B cell (primary cell): Measurements from ENCODE around the gene REM2. TPM values are rescaled to one million over a fixed set of nuclear protein-coding genes. Genes with fewer than 3 reads are reported as not detected.

ENCODE experiments used
- ATAC-seq: fragments of 200-7000 bp; cut with Tn5 transposase; one replicate; pipeline ENCODE4 v1.10.0; 2021; ENCODE audit warnings: low read depth, mild to moderate bottlenecking, moderate number of reproducible peaks, moderate library complexity
- CTCF ChIA-PET: fragments of 350-600 bp; sonication (Branson Sonifier 250); formaldehyde crosslinking; loops from one replicate; lab custom pipeline; 2021; ENCODE audit warnings: antibody characterized with exemption, inconsistent platforms; lab: Charles Lee
- POLR2A ChIA-PET: fragments of 350-600 bp; sonication (Branson Sonifier 250); formaldehyde crosslinking; loops from one replicate; lab custom pipeline; 2021; ENCODE audit warnings: antibody characterized with exemption; lab: Charles Lee
- DNase-seq: peaks from one replicate; pipeline ENCODE4 v3.0.0; 2013
- H2AFZ ChIP-seq: 2 replicates; pipeline ENCODE4 v1.6.1; 2012; ENCODE audit warnings: mild to moderate bottlenecking, low read depth, low read length; ENCODE audit not compliant: insufficient read depth, poor library complexity, severe bottlenecking
- H3K27ac ChIP-seq, 2 donors: 1 replicate in 1 of 2; 2 replicates in 1 of 2; pipeline ENCODE4 v1.5.1; 2012 to 2013; ENCODE audit warnings: low read length in 2 of 2, mild to moderate bottlenecking in 2 of 2, moderate library complexity in 1 of 2
- H3K27me3 ChIP-seq, 4 experiments: fragments of 200-600 bp in 1 of 4; sonication (generic) in 1 of 4; replicated peaks in 1 of 4; 1 replicate in 2 of 4; 2 replicates in 2 of 4; pipeline versions ENCODE4 v1.6.1 to v1.7.0; 2013 to 2016; ENCODE audit warnings: low read length in 3 of 4, mild to moderate bottlenecking in 2 of 4, mixed read lengths in 1 of 4, moderate library complexity in 1 of 4; ENCODE audit not compliant: insufficient read depth in 4 of 4, control insufficient read depth in 3 of 4; ENCODE audit errors: control extremely low read depth in 1 of 4
- H3K36me3 ChIP-seq, 2 experiments: replicated peaks in 1 of 2; 1 replicate in 1 of 2; 2 replicates in 1 of 2; pipeline versions ENCODE4 v1.6.1 to v1.7.1; 2013; ENCODE audit warnings: low read length in 1 of 2; ENCODE audit not compliant: insufficient read depth in 2 of 2, control insufficient read depth in 1 of 2; ENCODE audit errors: control extremely low read depth in 1 of 2, extremely low read depth in 1 of 2
- H3K4me1 ChIP-seq, 2 donors: fragments of 200-600 bp in 1 of 2; sonication (generic) in 1 of 2; 1 replicate in 1 of 2; 2 replicates in 1 of 2; pipeline versions ENCODE4 v1.5.1 to v1.6.1; 2013 to 2017; ENCODE audit warnings: low read length in 2 of 2; ENCODE audit not compliant: control insufficient read depth in 2 of 2, insufficient read depth in 2 of 2
- H3K4me2 ChIP-seq: replicated peaks from 2 replicates; pipeline ENCODE3; 2012; ENCODE audit warnings: mild to moderate bottlenecking, low read depth, low read length; ENCODE audit not compliant: poor library complexity, severe bottlenecking
- H3K4me3 ChIP-seq, 5 experiments: fragments of 200-600 bp in 1 of 5; sonication (generic) in 1 of 5; 1 replicate in 3 of 5; 2 replicates in 2 of 5; pipeline versions ENCODE4 v1.5.1 to v1.7.0; 2011 to 2016; ENCODE audit warnings: low read length in 4 of 5, mild to moderate bottlenecking in 4 of 5, low read depth in 2 of 5, control low read depth in 1 of 5, moderate library complexity in 1 of 5; ENCODE audit not compliant: insufficient read depth in 1 of 5; ENCODE audit errors: control extremely low read depth in 1 of 5, extremely low read depth in 1 of 5
- H3K79me2 ChIP-seq: fragments of 200-600 bp; sonication (generic); one replicate; pipeline ENCODE4 v1.6.0; 2016; ENCODE audit warnings: low read length; ENCODE audit not compliant: control insufficient read depth, insufficient read depth
- H3K9ac ChIP-seq: fragments of 200-600 bp; sonication (generic); 2 replicates; pipeline ENCODE4 v1.6.1; 2017; ENCODE audit warnings: mild to moderate bottlenecking, low read length, moderate library complexity
- H3K9me3 ChIP-seq, 3 donors: one replicate each; pipeline versions ENCODE4 v1.6.1 to v1.7.1; 2013; ENCODE audit warnings: low read length in 2 of 3; ENCODE audit not compliant: control insufficient read depth in 2 of 3, insufficient read depth in 1 of 3; ENCODE audit errors: control extremely low read depth in 1 of 3
- H4K20me1 ChIP-seq: 2 replicates; pipeline ENCODE4 v1.6.0; 2012; ENCODE audit warnings: mild to moderate bottlenecking, low read length; ENCODE audit not compliant: insufficient read depth, control insufficient read depth, poor library complexity, severe bottlenecking
- H3K27ac Mint-ChIP-seq: one replicate; pipeline ENCODE4 v1.8.0; 2021; ENCODE audit warnings: mixed read lengths
- H3K27me3 Mint-ChIP-seq: one replicate; pipeline ENCODE4 v1.8.0; 2021; ENCODE audit warnings: mixed read lengths
- H3K4me1 Mint-ChIP-seq: one replicate; pipeline ENCODE4 v1.8.0; 2021; ENCODE audit warnings: mixed read lengths
- H3K4me3 Mint-ChIP-seq: one replicate; pipeline ENCODE4 v1.8.0; 2021; ENCODE audit warnings: mixed read lengths
- H3K9me3 Mint-ChIP-seq: one replicate; pipeline ENCODE4 v1.8.0; 2022; ENCODE audit warnings: mixed read lengths; ENCODE audit not compliant: insufficient read depth
- CTCF ChIP-seq: fragments of 200-600 bp; IDR thresholded peaks from one replicate; pipeline ENCODE4 v1.8.0; 2022; ENCODE audit warnings: antibody characterized with exemption, mild to moderate bottlenecking
- EZH2 ChIP-seq: IDR thresholded peaks from 2 replicates; pipeline ENCODE4 v1.6.1; 2012; ENCODE audit warnings: borderline replicate concordance, low read depth, mild to moderate bottlenecking, moderate library complexity, low read length; ENCODE audit not compliant: insufficient read depth, poor library complexity, severe bottlenecking
- WGBS: methylation state at CpG from one replicate; pipeline ENCODE4 v1.1.5; 2013; ENCODE audit warnings: missing lambda C conversion rate; ENCODE audit not compliant: insufficient coverage; 5-methylcytosine and 5-hydroxymethylcytosine counted together
- intact Hi-C: fragments of 100-400 bp; cut with micrococcal nuclease; formaldehyde crosslinking; loops from one replicate; pipeline ENCODE4 v1.10.0; 2022
- polyA plus RNA-seq: library from polyadenylated mRNA; depleted of rRNA; stranded (reverse); fragments of >200 nt; gene quantifications from 2 replicates; pipeline ENCODE4 v1.2.3, GENCODE V29; 2012
- total RNA-seq, 2 donors: library from RNA; stranded (reverse); fragments of 120-200 nt in 1 of 2; gene quantifications; 1 replicate in 1 of 2; 2 replicates in 1 of 2; pipeline versions ENCODE4 v1.2.3 to v1.2.4, GENCODE V29; 2013 to 2022

Gene REM2
- total and polyA plus RNA-seq, 2 donors (not counting 1 experiment from before 2014, with no cell fraction given), result 5.6 to 12.9 TPM

GRCh38 chr14:22885975-22886374, 3.0 kb downstream of the REM2 start:
- CTCF ChIA-PET, result interaction anchor here (0.8 to 7.0 kb wide), 14 partner anchors 10 to 315 kb away, joined by 3 to 101 read pairs (median 4); partner anchors contain the start of genes AJUBA and LRP10
- Histone ChIP-seq H3K4me3 (peak overlapping the region in 4 of 5 experiments; percentile 44 to 83 (median 67)), H3K9ac (peak overlapping the region; percentile 75), H3K4me2 (peak overlapping the region; percentile 85), H4K20me1 (no peaks in the 10 kb centered on the region), H3K4me1 (peaks cover 55 to 83% of the 10 kb centered on the region in 2 donors), H2AFZ (peak overlapping the region; percentile 77), H3K36me3 (no peaks in the 10 kb centered on the region), H3K27ac (peak overlapping the region; percentile 85 to 94), H3K79me2 (peaks cover 16% of the 10 kb centered on the region), H3K27me3 (no peaks in the 10 kb centered on the region), H3K9me3 (no peaks in the 10 kb centered on the region)
- 94% methylated on average over 16 of the region's 21 CpGs for WGBS
- Mint-ChIP-seq H3K27ac (peak overlapping the region; percentile 99), H3K9me3 (no peaks in the 10 kb centered on the region), H3K27me3 (no peaks in the 10 kb centered on the region), H3K4me3 (peak overlapping the region; percentile 97), H3K4me1 (peaks cover 74% of the 10 kb centered on the region)
- TF ChIP-seq EZH2, result no peak
- no peak for TF ChIP-seq CTCF
- ATAC-seq (no peak), DNase-seq (no peak)
- POLR2A ChIA-PET, result interaction anchor here (0.5 to 5.3 kb wide), 12 partner anchors 14 to 1409 kb away, joined by 3 to 61 read pairs (median 4); partner anchors contain the start of genes ACIN1, C14orf119, LRP10 and PRMT5
- intact Hi-C loops, result loop anchor here (2.0 to 5.0 kb wide), 2 partner anchors 63 to 416 kb away; partner anchors contain the start of gene PPP1R3E
